HL-60 (cell line): ENCODE data around the gene PDE4B.

Experiments
- GABPA ChIP-seq: IDR thresholded peaks from 2 replicates; pipeline ENCODE4 v1.6.1; 2012; ENCODE audit warnings: low read depth
- POLR2AphosphoS5 ChIP-seq: IDR thresholded peaks from 2 replicates; pipeline ENCODE4 v1.6.1; 2012; ENCODE audit warnings: low read depth
- SPI1 ChIP-seq: IDR thresholded peaks from 2 replicates; pipeline ENCODE4 v1.6.1; 2012; ENCODE audit warnings: low read depth, mild to moderate bottlenecking, borderline replicate concordance
- TF ChIP-seq, protein P1 (sequence below): IDR thresholded peaks from one replicate; pipeline ENCODE4 v1.5.1; 2011; ENCODE audit warnings: low read length, control low read depth, inconsistent platforms; ENCODE audit not compliant: insufficient read depth

DNA sequence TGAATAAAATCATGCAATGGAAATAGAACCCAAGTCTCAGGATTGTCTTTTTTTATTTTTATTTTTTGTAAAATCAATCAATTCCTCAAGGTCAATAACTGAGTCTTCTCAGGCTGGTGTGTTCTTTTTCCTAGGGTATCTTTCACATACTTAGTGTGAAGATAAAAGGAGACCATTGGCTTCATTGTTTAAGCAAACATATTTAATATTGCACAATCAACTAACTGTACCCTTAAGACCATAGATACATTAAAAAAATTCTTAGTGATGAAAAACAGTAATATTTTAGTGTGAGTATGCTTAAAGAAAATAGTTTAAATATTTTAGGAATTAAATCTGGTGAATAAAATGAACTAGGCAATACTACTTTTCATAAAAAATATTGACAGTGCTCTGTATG lies 31.4 kb downstream of the PDE4B start:
- TF ChIP-seq, protein P1, sequence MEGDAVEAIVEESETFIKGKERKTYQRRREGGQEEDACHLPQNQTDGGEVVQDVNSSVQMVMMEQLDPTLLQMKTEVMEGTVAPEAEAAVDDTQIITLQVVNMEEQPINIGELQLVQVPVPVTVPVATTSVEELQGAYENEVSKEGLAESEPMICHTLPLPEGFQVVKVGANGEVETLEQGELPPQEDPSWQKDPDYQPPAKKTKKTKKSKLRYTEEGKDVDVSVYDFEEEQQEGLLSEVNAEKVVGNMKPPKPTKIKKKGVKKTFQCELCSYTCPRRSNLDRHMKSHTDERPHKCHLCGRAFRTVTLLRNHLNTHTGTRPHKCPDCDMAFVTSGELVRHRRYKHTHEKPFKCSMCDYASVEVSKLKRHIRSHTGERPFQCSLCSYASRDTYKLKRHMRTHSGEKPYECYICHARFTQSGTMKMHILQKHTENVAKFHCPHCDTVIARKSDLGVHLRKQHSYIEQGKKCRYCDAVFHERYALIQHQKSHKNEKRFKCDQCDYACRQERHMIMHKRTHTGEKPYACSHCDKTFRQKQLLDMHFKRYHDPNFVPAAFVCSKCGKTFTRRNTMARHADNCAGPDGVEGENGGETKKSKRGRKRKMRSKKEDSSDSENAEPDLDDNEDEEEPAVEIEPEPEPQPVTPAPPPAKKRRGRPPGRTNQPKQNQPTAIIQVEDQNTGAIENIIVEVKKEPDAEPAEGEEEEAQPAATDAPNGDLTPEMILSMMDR = no peak
- no peak for TF ChIP-seq GABPA
- no peak for TF ChIP-seq POLR2AphosphoS5
- no peak for TF ChIP-seq SPI1
